C4-2B (cell line): Measurements from ENCODE around the gene HSPB6.

ENCODE experiments used
- H3K27ac ChIP-seq: fragments of 450-650 bp; 2 replicates; pipeline ENCODE4 v1.5.1; 2017
- ZFX ChIP-seq: fragments of 450-650 bp; IDR thresholded peaks from 2 replicates; pipeline ENCODE4 v1.6.1; 2017
- TF ChIP-seq, protein P1 (sequence below): fragments of 450-650 bp; conservative IDR thresholded peaks from 2 replicates; pipeline ENCODE4 v1.5.1; 2017; ENCODE audit warnings: mild to moderate bottlenecking

The HSPB6 gene

DNA sequence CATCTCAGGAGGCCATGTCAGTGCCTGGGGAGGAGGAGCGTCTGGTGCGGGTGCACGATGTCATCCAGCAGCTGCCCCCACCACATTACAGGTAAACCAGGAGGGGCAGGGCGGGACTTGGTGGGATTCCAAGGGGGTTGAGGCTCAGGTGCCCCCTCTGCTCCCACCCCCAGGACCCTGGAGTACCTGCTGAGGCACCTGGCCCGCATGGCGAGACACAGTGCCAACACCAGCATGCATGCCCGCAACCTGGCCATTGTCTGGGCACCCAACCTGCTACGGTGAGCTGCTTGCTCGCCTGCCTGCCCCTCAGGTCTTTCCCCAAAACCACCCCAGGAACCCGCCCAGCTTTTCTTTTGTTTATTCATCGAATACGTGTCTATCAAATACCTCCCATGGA lies 25.8 kb upstream of the HSPB6 start:
- H3K27ac ChIP-seq, result no peak overlapping the region
- TF ChIP-seq, protein P1, sequence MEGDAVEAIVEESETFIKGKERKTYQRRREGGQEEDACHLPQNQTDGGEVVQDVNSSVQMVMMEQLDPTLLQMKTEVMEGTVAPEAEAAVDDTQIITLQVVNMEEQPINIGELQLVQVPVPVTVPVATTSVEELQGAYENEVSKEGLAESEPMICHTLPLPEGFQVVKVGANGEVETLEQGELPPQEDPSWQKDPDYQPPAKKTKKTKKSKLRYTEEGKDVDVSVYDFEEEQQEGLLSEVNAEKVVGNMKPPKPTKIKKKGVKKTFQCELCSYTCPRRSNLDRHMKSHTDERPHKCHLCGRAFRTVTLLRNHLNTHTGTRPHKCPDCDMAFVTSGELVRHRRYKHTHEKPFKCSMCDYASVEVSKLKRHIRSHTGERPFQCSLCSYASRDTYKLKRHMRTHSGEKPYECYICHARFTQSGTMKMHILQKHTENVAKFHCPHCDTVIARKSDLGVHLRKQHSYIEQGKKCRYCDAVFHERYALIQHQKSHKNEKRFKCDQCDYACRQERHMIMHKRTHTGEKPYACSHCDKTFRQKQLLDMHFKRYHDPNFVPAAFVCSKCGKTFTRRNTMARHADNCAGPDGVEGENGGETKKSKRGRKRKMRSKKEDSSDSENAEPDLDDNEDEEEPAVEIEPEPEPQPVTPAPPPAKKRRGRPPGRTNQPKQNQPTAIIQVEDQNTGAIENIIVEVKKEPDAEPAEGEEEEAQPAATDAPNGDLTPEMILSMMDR, result no peak

DNA sequence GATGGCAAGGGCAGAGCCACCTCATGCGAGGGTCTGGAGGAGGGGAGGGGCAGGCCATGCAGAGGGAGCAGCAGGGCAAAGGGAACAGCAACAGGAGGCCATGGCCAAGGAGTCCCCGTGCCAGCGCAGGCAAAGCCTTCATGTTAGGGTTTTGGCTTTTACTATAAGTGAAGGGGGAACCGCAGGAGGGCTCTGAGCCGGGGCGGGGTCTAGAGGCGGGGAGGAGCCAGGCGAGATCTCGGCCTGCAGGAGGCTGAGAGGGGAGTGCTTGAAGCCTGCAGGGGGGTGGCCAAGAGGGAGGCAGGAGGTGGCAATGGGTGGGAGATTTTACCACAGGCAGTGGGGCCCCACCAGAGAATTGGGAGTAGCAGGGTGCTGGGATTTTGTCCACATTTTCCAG lies 24.8 kb upstream of the HSPB6 start:
- H3K27ac ChIP-seq, result no peak overlapping the region
- TF ChIP-seq ZFX, result no peak
- TF ChIP-seq, protein P1, result no peak

DNA sequence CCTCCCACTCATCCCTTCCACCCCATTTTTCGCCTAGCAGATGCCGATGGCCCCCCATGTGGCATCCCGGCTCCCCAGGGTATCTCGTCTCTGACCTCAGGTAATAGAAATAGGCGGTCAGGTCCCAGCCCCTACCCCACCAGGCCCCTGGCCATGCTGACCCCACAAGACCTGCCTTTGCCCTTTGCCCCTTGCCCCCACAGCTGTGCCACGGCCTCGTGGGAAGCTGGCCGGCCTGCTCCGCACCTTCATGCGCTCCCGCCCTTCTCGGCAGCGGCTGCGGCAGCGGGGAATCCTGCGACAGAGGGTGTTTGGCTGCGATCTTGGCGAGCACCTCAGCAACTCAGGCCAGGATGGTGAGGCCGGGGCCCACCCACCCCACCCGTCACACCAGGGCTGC lies 23.9 kb upstream of the HSPB6 start:
- TF ChIP-seq, protein P1, result no peak
- no peak for TF ChIP-seq ZFX
- H3K27ac ChIP-seq, result no peak overlapping the region

DNA sequence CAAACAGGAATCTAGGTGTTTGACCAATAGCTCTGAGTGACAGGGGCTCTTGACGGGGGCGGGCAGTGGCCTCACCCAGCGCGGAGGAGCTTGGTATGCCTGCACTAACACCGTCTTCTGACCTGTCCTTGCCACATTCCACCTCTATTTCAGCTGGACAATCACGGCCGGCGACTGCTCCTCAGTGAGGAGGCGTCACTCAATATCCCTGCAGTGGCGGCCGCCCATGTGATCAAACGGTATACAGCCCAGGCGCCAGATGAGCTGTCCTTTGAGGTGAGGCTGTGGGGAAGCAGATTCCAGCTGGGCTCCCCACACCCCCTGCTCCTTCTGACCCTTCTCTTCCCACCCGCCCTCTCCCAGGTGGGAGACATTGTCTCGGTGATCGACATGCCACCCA lies 23.2 kb upstream of the HSPB6 start:
- no peak overlapping the region for H3K27ac ChIP-seq
- TF ChIP-seq ZFX, result no peak
- TF ChIP-seq, protein P1, result no peak

DNA sequence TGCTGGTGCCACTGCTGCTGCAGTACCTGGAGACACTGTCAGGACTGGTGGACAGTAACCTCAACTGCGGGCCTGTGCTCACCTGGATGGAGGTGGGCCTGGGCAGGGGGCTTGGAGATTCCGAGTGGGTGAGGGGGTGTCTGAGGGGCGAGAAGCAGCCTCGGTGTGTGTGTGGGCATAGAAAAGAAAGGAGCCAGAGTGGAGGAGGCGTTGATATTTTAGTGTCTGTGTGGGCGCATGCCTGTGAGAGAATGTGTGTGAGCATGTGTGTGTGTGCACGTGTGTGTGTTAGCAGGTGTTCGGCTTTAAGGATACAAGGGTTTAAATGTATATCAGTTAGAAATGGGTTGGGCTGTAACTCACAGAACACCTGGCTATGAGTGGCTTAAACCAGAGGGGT lies 22.2 kb upstream of the HSPB6 start:
- TF ChIP-seq, protein P1, result no peak
- no peak for TF ChIP-seq ZFX
- H3K27ac ChIP-seq, result no peak overlapping the region

DNA sequence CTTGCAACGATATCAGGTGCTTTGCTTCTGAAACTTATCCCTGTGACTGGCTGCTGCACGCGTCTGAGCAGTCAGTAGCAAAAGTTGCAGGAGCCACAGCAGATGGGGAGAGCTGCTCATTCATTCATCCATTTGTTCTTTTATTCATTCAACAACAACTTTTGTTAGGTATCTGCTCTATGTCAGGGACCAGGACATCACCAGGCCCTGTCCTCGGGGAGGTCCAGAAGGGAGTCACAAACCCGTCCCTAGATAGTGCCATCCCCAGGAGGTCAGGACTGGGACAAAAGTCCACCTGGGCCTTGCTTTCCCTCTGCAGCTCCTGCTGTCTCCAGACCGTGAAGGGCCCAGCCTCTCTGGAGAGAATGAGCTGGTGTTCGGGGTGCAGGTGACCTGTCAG lies 21.1 kb upstream of the HSPB6 start:
- no peak for TF ChIP-seq ZFX
- TF ChIP-seq, protein P1, result no peak
- no peak overlapping the region for H3K27ac ChIP-seq

DNA sequence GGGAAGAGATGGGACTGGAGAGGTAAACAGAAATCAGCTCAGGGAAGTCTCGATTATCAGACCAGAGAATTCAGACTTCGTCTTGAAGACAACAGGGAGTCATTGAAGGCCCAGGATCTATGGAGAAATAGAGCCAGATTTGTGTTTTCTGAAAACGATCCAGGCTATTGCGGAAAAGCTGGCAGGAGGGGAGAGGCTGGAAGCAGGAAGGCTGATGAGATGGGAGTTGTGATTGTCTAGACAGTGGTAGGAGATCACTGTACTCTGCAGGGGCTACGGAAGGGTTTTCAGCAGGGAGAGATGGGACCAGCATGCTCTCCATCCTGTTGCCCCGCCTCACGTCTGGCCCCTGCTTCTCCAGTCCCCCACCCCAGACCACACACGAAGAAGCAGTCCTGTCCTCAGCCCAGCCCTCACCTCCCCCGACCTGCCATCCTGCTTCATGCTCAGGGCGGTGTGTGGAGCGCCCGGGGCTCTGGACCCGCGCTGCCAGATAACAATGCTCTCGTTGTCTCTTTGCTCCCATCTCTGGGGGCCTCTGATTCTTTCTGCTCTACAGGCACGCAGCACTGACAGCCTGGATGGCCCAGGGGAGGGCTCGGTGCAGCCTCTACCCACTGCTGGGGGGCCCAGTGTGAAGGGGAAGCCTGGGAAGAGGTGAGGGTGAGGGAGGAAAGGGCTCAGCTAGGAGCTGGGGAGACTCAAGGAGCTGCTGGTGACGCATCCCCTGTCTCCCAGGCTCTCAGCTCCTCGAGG lies 20.4 kb upstream of the HSPB6 start:
- H3K27ac ChIP-seq, result no peak overlapping the region
- TF ChIP-seq, protein P1, result no peak
- TF ChIP-seq ZFX, result no peak
